ENCODE results near the gene KCTD17. TPM values are rescaled to one million over a fixed set of nuclear protein-coding genes. Genes with fewer than 3 reads are reported as not detected.

Gene KCTD17
- total and polyA plus RNA-seq, 9 donors, result 10.6 to 22.1 (median 19.1) TPM

DNA sequence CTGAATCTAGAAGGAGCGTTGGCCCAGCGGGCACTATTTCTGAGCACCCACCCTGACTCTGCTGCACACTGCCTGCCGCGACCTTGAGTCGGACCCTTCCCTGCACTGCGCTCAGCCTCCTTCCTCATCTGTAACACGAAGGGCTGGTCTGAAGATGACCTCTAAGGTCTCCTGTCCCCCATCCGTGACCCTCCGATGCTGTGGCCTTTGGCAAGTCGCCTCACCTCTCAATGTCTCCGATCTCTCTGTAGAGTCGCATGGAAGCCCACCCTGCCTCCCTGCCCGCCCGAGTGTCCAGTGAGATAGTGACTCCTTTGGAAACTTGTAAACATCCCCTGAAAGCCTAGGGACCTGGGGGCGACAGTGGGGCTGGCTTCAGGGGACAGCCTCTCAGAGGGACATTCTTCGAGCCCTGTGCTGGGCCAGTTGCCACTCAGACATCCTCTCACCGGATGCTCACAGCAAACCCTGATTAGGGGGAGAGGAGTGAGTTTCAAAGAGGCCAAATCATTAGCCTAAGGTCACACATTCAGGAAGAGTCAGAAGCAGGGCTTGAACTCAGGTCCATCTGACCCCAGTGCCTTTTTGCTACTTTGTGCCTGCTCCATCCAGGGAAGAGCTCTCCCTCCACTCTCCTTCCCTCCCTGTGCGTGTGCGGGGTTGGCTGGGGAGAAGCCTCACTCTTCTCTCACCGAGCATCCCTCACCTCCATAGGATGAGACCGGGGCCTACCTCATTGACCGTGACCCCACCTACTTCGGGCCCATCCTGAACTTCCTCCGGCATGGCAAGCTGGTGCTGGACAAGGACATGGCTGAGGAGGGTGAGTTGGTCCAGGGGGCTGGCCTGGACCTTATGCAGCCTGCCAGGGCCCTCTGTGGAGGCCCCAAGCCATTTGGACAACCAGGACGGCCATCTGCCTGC lies 1.1 kb downstream of the KCTD17 start:
- Histone ChIP-seq H3K27me3 (ENCODE audit: control insufficient read depth, insufficient read depth, low read length) (no peaks in the 10 kb centered on the region), H3K4me3 (ENCODE audit: low read length) (peak overlapping the region; percentile 53), H3K36me3 (ENCODE audit: control insufficient read depth, insufficient read depth, low read length) (peaks cover 24% of the 10 kb centered on the region), H3K9me3 (replicated peaks; ENCODE audit: control insufficient read depth, low read depth, low read length) (no peaks in the 10 kb centered on the region), H3K4me1 (ENCODE audit: control insufficient read depth, insufficient read depth, low read length) (peaks cover 28% of the 10 kb centered on the region), H3K27ac (ENCODE audit: low read length) (peak overlapping the region; percentile 75)
- WGBS (ENCODE audit: insufficient coverage), result 62% methylated on average over 18 of the region's 25 CpGs
- DNase-seq, result no peak

DNA sequence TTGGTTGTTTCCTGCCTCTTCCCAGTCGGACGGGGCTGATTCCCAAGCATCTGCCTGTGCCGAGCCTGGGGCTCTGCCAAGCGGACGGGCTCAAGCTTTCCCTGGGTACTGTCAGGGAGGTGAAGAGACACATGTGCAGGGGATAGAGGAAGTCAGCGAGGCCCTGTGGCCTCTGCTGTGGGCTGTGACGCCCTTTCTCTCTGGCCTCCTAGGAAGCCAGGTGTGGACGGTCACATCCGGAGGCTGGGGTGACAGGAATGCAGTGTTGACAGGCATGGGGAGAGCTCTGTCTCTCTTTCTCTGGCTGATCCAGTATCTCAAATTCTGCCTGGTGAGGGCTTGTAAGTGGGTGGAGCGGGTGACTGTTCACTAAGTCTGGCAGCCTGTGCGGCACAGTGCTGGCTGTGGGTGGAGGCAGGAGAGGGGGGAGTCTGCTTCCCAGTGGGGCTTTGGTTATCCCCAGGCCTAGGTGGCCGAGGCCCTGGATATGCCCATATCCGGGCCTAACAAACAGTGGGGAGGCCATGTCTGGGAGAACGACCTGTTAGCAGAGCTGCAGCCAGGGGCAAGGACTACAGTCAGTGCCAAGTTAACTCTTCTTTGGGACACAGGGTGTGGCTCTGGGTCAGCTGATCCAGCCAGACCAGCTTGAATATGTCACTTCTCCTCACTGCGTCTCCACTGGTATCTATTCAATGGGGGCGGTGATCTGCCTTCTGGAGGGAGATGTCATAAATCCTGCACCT lies 1.9 kb downstream of the KCTD17 start:
- H3K27ac ChIP-seq (ENCODE audit: low read length), result peak overlapping the region; percentile 75
- DNase-seq, result peak; percentile 48
- peaks cover 28% of the 10 kb centered on the region for H3K4me1 ChIP-seq (ENCODE audit: control insufficient read depth, insufficient read depth, low read length)
- H3K4me3 ChIP-seq (ENCODE audit: low read length), result no peak overlapping the region
- H3K9me3 ChIP-seq (replicated peaks; ENCODE audit: control insufficient read depth, low read depth, low read length), result no peaks in the 10 kb centered on the region
- peaks cover 28% of the 10 kb centered on the region for H3K36me3 ChIP-seq (ENCODE audit: control insufficient read depth, insufficient read depth, low read length)
- WGBS (ENCODE audit: insufficient coverage), result 69% methylated on average over 13 of the region's 16 CpGs
- H3K27me3 ChIP-seq (ENCODE audit: control insufficient read depth, insufficient read depth, low read length), result no peaks in the 10 kb centered on the region

DNA sequence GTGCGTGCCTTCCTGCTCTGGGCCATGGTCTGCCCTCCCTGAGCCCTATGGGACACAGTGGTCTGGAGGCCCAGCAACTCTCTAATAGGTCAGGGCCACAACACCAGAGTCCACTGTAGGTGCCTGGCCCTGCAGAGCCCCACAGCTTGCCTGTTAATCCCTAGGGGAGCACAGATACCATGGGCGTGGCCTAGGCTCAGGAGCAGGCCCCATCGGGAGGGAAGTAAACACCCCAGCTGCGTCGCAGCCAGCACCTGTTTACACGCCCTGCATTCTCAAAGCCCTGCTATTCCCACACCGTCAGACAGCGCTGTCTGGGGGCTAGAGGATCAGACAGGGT lies 2.5 kb downstream of the KCTD17 start:
- peak; percentile 53 for DNase-seq
- H3K9me3 ChIP-seq (replicated peaks; ENCODE audit: control insufficient read depth, low read depth, low read length), result no peaks in the 10 kb centered on the region
- H3K4me3 ChIP-seq (ENCODE audit: low read length), result no peak overlapping the region
- H3K4me1 ChIP-seq (ENCODE audit: control insufficient read depth, insufficient read depth, low read length), result peaks cover 28% of the 10 kb centered on the region
- peaks cover 33% of the 10 kb centered on the region for H3K36me3 ChIP-seq (ENCODE audit: control insufficient read depth, insufficient read depth, low read length)
- H3K27ac ChIP-seq (ENCODE audit: low read length), result peak overlapping the region; percentile 75
- H3K27me3 ChIP-seq (ENCODE audit: control insufficient read depth, insufficient read depth, low read length), result no peaks in the 10 kb centered on the region
- WGBS (ENCODE audit: insufficient coverage), result 75% methylated on average over 6 of the region's 8 CpGs

DNA sequence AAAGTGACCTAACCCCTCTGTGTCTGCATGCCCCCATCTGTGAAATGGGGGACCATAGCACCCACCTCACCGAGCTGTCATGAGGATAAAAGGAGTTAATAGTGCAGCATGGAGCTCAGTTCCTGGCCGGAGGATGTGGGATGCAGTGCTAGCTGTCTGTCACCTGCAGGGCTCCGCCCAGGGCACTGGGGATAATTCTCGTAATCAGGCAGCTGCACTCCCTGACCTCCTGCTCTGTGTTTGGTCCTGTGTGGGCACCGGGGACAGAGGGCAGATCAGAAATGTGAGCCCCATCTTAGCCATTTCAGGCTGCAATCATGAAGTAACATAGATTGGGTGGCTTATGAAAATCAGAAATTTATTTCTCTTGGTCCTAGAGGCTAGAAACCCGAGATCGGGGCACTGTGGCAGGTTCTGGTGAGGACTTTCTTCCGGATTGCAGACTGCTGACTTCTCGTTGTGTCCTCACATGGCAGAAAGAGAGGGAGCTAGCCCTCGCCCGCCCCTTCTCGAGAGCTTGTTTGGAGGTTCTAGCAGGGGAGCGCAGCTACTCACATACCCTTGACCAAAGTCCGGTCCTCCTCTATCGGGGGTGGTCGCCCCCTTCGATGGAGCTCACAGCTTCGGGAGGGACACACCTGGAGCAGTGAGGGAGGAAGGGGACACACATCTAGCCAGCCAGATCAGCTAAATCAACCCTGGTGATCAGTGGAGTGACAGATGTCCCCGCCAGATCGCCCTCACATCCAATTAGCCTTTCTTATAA lies 3.2 kb downstream of the KCTD17 start:
- DNase-seq, result no peak
- WGBS (ENCODE audit: insufficient coverage), result 83% methylated on average over 16 of the region's 20 CpGs
- H3K27ac ChIP-seq (ENCODE audit: low read length), result peak overlapping the region; percentile 75
- H3K36me3 ChIP-seq (ENCODE audit: control insufficient read depth, insufficient read depth, low read length), result peaks cover 36% of the 10 kb centered on the region
- H3K27me3 ChIP-seq (ENCODE audit: control insufficient read depth, insufficient read depth, low read length), result no peaks in the 10 kb centered on the region
- peaks cover 28% of the 10 kb centered on the region for H3K4me1 ChIP-seq (ENCODE audit: control insufficient read depth, insufficient read depth, low read length)
- no peak overlapping the region for H3K4me3 ChIP-seq (ENCODE audit: low read length)
- H3K9me3 ChIP-seq (replicated peaks; ENCODE audit: control insufficient read depth, low read depth, low read length), result no peaks in the 10 kb centered on the region

DNA sequence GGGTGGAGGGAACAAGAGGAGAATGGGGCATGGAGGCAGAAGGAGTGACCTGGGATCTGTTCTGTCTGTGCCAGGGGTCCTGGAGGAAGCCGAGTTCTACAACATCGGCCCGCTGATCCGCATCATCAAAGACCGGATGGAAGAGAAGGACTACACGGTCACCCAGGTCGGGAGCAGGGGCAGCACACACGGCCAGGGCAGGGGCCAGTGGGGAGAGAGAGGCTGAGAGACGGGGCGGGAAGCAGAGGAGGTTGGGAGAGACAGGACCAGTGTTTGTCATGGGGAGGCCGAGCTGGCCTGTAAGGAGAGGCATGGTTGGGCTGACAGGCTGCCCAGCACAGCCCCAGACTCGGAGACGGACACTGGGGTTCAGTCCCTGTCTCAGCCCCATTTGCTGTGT lies 4.7 kb downstream of the KCTD17 start:
- Histone ChIP-seq H3K27ac (ENCODE audit: low read length) (no peak overlapping the region), H3K27me3 (ENCODE audit: control insufficient read depth, insufficient read depth, low read length) (no peaks in the 10 kb centered on the region), H3K9me3 (replicated peaks; ENCODE audit: control insufficient read depth, low read depth, low read length) (no peaks in the 10 kb centered on the region), H3K4me3 (ENCODE audit: low read length) (no peak overlapping the region), H3K4me1 (ENCODE audit: control insufficient read depth, insufficient read depth, low read length) (peaks cover 28% of the 10 kb centered on the region), H3K36me3 (ENCODE audit: control insufficient read depth, insufficient read depth, low read length) (peaks cover 46% of the 10 kb centered on the region)
- 92% methylated on average over 13 of the region's 13 CpGs for WGBS (ENCODE audit: insufficient coverage)
- no peak for DNase-seq

DNA sequence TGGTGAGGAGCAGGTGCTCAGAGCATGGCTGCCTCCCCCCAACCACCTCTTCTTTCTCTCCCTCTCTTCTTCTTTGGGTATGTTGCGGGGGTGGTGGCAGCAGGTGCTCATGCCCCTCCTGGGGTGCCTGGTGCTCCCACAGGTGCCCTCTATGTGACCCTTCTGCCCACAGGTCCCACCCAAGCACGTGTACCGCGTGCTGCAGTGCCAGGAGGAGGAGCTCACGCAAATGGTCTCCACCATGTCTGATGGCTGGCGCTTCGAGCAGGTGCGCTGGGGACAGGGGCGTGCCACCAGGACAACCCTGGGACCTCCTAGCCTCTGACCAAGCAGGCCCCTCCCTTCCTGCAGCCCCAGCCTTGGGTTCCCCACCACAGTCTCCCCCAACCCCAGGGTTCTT lies 5.7 kb downstream of the KCTD17 start:
- no peak for DNase-seq
- WGBS (ENCODE audit: insufficient coverage), result 87% methylated on average over 9 of the region's 9 CpGs

DNA sequence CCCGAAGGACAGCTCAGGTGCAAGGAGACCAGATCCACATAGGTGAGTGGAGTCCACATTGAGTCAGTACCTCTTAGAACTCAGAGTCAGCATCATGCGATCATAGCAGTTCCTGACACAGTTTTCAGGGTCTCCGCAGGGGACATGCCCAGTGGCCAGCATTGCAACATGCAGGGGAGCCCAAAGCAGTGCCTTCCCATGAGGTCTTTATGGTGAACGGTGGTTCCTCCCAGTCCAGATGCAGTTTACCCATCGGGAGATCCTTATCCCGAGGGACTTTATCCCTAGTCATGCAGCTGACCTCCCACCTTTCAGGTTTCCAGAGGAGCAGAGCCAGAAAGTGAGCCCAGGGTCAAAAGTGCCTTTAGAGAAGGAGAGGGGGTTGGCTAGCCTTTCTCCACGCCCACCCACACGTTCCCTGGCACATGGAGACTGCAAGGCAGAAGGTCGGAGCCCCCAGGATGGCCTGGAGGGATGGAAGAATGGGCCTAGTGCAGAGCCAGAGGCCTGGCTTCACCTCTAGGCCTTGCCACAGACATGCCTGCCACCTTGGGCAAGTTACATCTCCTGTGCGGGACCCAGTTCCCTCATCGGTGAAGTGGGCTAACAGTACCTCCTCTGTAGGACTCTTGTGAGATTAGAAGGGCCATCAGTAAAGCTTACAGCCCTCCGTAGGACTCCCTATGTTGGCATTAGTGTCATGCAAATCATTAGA lies 6.4 kb downstream of the KCTD17 start:
- Histone ChIP-seq H3K4me3 (ENCODE audit: low read length) (no peak overlapping the region), H3K36me3 (ENCODE audit: control insufficient read depth, insufficient read depth, low read length) (peaks cover 46% of the 10 kb centered on the region), H3K9me3 (replicated peaks; ENCODE audit: control insufficient read depth, low read depth, low read length) (no peaks in the 10 kb centered on the region), H3K4me1 (ENCODE audit: control insufficient read depth, insufficient read depth, low read length) (peaks cover 23% of the 10 kb centered on the region), H3K27me3 (ENCODE audit: control insufficient read depth, insufficient read depth, low read length) (no peaks in the 10 kb centered on the region), H3K27ac (ENCODE audit: low read length) (no peak overlapping the region)
- 87% methylated on average over 10 of the region's 12 CpGs for WGBS (ENCODE audit: insufficient coverage)
- no peak for DNase-seq

More for the DNA sequence above, 5.7 kb downstream of the KCTD17 start:
- H3K27me3 ChIP-seq (ENCODE audit: control insufficient read depth, insufficient read depth, low read length), result no peaks in the 10 kb centered on the region
- peaks cover 46% of the 10 kb centered on the region for H3K36me3 ChIP-seq (ENCODE audit: control insufficient read depth, insufficient read depth, low read length)
- H3K9me3 ChIP-seq (replicated peaks; ENCODE audit: control insufficient read depth, low read depth, low read length), result no peaks in the 10 kb centered on the region
- peaks cover 25% of the 10 kb centered on the region for H3K4me1 ChIP-seq (ENCODE audit: control insufficient read depth, insufficient read depth, low read length)
- no peak overlapping the region for H3K4me3 ChIP-seq (ENCODE audit: low read length)
- no peak overlapping the region for H3K27ac ChIP-seq (ENCODE audit: low read length)

DNA sequence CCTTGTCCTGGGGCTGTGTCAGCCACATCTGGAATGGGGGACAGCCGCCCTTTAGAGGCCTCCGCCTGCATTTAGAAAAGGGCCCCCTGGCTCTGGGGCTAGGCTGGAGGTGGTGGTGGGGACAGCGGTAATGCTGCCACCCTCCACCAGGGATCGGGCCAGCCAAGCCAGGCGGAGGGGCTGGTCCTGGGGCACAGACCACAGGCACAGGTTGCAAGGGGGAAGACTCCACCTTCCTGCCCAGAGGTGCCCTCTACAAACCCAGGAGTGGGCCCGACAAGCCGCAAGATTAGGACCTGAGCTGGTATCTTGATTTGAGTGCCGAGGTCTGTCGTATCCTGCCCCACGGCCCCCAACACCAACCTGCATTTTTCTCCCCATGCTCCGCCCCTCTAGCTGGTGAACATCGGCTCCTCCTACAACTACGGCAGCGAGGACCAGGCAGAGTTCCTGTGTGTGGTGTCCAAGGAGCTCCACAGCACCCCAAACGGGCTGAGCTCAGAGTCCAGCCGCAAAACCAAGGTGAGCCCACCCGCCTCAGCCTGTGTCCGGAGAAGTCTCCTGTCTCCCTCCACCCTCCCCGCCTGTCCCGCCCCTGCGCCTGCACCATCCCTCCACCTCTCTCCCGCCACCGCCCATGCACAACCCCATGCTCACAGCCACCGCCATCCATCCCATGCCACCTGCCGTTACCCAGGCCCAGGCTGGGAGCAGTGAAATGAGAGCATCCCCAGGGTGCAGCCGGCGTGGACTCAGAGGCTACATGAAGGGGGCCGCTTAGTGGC lies 7.6 kb downstream of the KCTD17 start:
- Histone ChIP-seq H3K9me3 (replicated peaks; ENCODE audit: control insufficient read depth, low read depth, low read length) (no peaks in the 10 kb centered on the region), H3K4me3 (ENCODE audit: low read length) (no peak overlapping the region), H3K4me1 (ENCODE audit: control insufficient read depth, insufficient read depth, low read length) (peaks cover 15% of the 10 kb centered on the region), H3K27ac (ENCODE audit: low read length) (no peak overlapping the region), H3K36me3 (ENCODE audit: control insufficient read depth, insufficient read depth, low read length) (peaks cover 46% of the 10 kb centered on the region), H3K27me3 (ENCODE audit: control insufficient read depth, insufficient read depth, low read length) (no peaks in the 10 kb centered on the region)
- 91% methylated on average over 21 of the region's 28 CpGs for WGBS (ENCODE audit: insufficient coverage)
- no peak for DNase-seq

DNA sequence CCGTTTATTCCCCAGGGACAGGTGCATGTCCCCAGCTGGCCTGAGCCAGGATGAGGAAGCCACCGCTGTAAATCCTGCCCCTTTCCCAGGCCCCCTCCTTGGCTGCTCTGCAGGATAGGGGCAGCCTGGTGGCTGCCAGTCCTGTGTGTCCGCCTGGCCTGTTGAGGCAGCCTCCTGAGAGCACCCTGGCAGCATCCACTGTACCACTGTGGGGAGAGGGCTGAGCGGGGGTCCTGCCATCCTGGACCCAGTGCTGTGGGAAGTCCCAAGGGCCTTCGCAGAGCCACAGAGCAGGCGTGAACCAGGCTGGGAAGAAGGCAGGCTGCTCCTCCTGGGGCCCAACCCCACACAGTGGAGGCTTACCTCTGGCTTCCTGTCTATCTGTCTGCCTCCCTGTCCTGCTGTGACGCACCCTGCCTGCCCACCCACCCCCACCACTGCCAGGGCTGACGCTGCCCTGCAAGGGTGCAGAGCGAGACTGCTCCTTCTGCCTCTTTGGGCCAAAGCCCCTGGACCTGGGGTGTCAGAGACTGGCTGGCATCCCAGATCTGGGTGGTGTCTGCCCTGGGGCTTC lies 8.4 kb downstream of the KCTD17 start:
- Histone ChIP-seq H3K27ac (ENCODE audit: low read length) (no peak overlapping the region), H3K4me3 (ENCODE audit: low read length) (no peak overlapping the region), H3K9me3 (replicated peaks; ENCODE audit: control insufficient read depth, low read depth, low read length) (no peaks in the 10 kb centered on the region), H3K36me3 (ENCODE audit: control insufficient read depth, insufficient read depth, low read length) (peaks cover 46% of the 10 kb centered on the region), H3K4me1 (ENCODE audit: control insufficient read depth, insufficient read depth, low read length) (peaks cover 10% of the 10 kb centered on the region), H3K27me3 (ENCODE audit: control insufficient read depth, insufficient read depth, low read length) (no peaks in the 10 kb centered on the region)
- 71% methylated on average over 7 of the region's 9 CpGs for WGBS (ENCODE audit: insufficient coverage)
- no peak for DNase-seq
